K562 (cell line): Measurements from ENCODE around the gene ZDHHC11B. TPM values are rescaled to one million over a fixed set of nuclear protein-coding genes. Genes with fewer than 3 reads are reported as not detected.
"Not testable (repeated sequence)": the region's sequence is repeated elsewhere in the genome, so short reads cannot be mapped to it uniquely, and the experiment has no call there.

ENCODE experiments used
- ATAC-seq: fragments of 200-7000 bp; cut with Tn5 transposase; 3 replicates; pipeline ENCODE4 v1.9.1; 2020; ENCODE audit warnings: moderate library complexity
- BruUV-seq: library from RNA; stranded (reverse); fragments of 400-500 nt; replicated peaks from 2 replicates; lab custom pipeline; 2021; lab: Mats Ljungman, UMichigan
- CTCF ChIA-PET: fragments of 300-600 bp; formaldehyde crosslinking; extraction: SDS; loops from one replicate; lab custom pipeline; 2021; ENCODE audit warnings: low intra/inter-chr PET ratio; lab: Yijun Ruan, JAX
- POLR2A ChIA-PET: fragments of 300-600, 350-650 bp; sonication (Branson Sonifier 250); formaldehyde crosslinking; extraction: SDS; loops from one replicate; lab custom pipeline; 2021; ENCODE audit warnings: antibody characterized with exemption, inconsistent platforms; lab: Yijun Ruan, JAX
- DNase-seq, 4 experiments: peaks; one replicate each; pipeline versions ENCODE4 v3.0.0 to v3.0.0-alpha.2; 2011 to 2018; ENCODE audit warnings: low spot score in 3 of 4, mixed read lengths in 3 of 4; ENCODE audit errors: extremely low read depth in 1 of 4
- FAIRE-seq: peaks from 2 replicates; lab custom pipeline; 2011; peaks lifted over from hg19 to GRCh38; lab: Jason Lieb, UNC
- H2AFZ ChIP-seq: 2 replicates; pipeline ENCODE4 v1.6.0; 2011; ENCODE audit warnings: low read depth, low read length, control low read depth, inconsistent platforms
- H3K27ac ChIP-seq: fragments of 200-600 bp; 3 replicates; pipeline ENCODE4 v1.8.0; 2011; ENCODE audit warnings: low read depth, mild to moderate bottlenecking, control low read depth, inconsistent platforms, low read length, moderate library complexity, mixed read lengths; ENCODE audit errors: extremely low read depth
- H3K27me3 ChIP-seq, 2 experiments: fragments of 300-600 bp in 1 of 2; 2 replicates in 1 of 2; 3 replicates in 1 of 2; pipeline versions ENCODE4 v1.6.0 to v1.8.0; 2011; ENCODE audit warnings: inconsistent platforms in 2 of 2, low read length in 2 of 2, mild to moderate bottlenecking in 1 of 2, mixed read lengths in 1 of 2, moderate library complexity in 1 of 2; ENCODE audit not compliant: control insufficient read depth in 2 of 2, insufficient read depth in 2 of 2
- H3K36me3 ChIP-seq: fragments of 300-600 bp; 3 replicates; pipeline ENCODE4 v1.8.0; 2011; ENCODE audit warnings: mild to moderate bottlenecking, low read length, inconsistent platforms; ENCODE audit not compliant: control insufficient read depth, insufficient read depth
- H3K4me1 ChIP-seq, 2 experiments: fragments of 200-600 bp in 1 of 2; replicated peaks in 1 of 2; 2 replicates in 1 of 2; 3 replicates in 1 of 2; pipeline versions ENCODE4 v1.5.1 to v1.8.0; 2011; ENCODE audit warnings: inconsistent platforms in 2 of 2, low read length in 2 of 2, mild to moderate bottlenecking in 1 of 2, mixed read lengths in 1 of 2, moderate library complexity in 1 of 2; ENCODE audit not compliant: control insufficient read depth in 2 of 2, insufficient read depth in 2 of 2
- H3K4me2 ChIP-seq: 2 replicates; pipeline ENCODE4 v1.6.1; 2011; ENCODE audit warnings: low read length, control low read depth, inconsistent platforms, mixed read lengths; ENCODE audit not compliant: insufficient read depth
- H3K4me3 ChIP-seq: fragments of 200-600 bp; sonication (generic), shearing (Covaris generic); 2 replicates; pipeline ENCODE4 v1.5.1; 2016; ENCODE audit warnings: control low read depth, inconsistent platforms
- H3K79me2 ChIP-seq: fragments of 200-600 bp; 3 replicates; pipeline ENCODE4 v1.8.0; 2011; ENCODE audit warnings: low read length, inconsistent platforms; ENCODE audit not compliant: control insufficient read depth, insufficient read depth
- H3K9ac ChIP-seq, 2 experiments: 2 replicates each; pipeline versions ENCODE4 v1.6.0 to v1.6.1; 2011; ENCODE audit warnings: low read depth in 2 of 2, low read length in 2 of 2, control low read depth in 1 of 2, inconsistent platforms in 1 of 2, mild to moderate bottlenecking in 1 of 2, mixed read lengths in 1 of 2; ENCODE audit not compliant: insufficient read depth in 1 of 2
- H3K9me1 ChIP-seq: one replicate; pipeline ENCODE4 v1.6.0; 2011; ENCODE audit warnings: inconsistent platforms, mild to moderate bottlenecking, low read length, moderate library complexity; ENCODE audit not compliant: control insufficient read depth, insufficient read depth
- H3K9me3 ChIP-seq: replicated peaks from 2 replicates; pipeline ENCODE4 v1.5.1; 2011; ENCODE audit warnings: low read depth, low read length, inconsistent platforms; ENCODE audit not compliant: control insufficient read depth, insufficient read depth
- H4K20me1 ChIP-seq: replicated peaks from 2 replicates; pipeline ENCODE4 v1.6.1; 2011; ENCODE audit warnings: low read length, inconsistent platforms, mixed read lengths; ENCODE audit not compliant: control insufficient read depth, insufficient read depth
- ILK ChIP-seq: fragments of 450-650 bp; IDR thresholded peaks from 2 replicates; pipeline ENCODE4 v1.6.1; 2016; ENCODE audit warnings: missing genetic modification characterization, low read depth, mild to moderate bottlenecking, missing compliant biosample characterization, moderate library complexity, borderline replicate concordance
- MBD2 ChIP-seq: sonication (generic); IDR thresholded peaks from 2 replicates; pipeline ENCODE4 v1.6.1; 2016; ENCODE audit warnings: low read depth, borderline replicate concordance
- ZFX ChIP-seq: sonication (generic); formaldehyde crosslinking; IDR thresholded peaks from 2 replicates; pipeline ENCODE4 v1.8.0; 2022; ENCODE audit warnings: mild to moderate bottlenecking, missing genetic modification reagents, moderate library complexity
- WGBS: fragments of 100-300 bp; shearing (Covaris generic); methylation state at CpG from one replicate; pipeline ENCODE4 v1.1.6; 2016; ENCODE audit warnings: low coverage, mixed read lengths; ENCODE audit not compliant: insufficient coverage; ENCODE audit errors: missing lambda C conversion rate; 5-methylcytosine and 5-hydroxymethylcytosine counted together
- in situ Hi-C: fragments of 300-500 bp; cut with MboI; formaldehyde crosslinking; loops from 4 replicates; pipeline ENCODE4 v1.15.0; 2018; ENCODE audit warnings: inconsistent platforms, mixed read lengths
- intact Hi-C: fragments of 100-400 bp; cut with micrococcal nuclease; formaldehyde crosslinking; loops from 2 replicates; pipeline ENCODE4 v1.14.2; 2022
- polyA plus RNA-seq, 8 experiments: library from polyadenylated mRNA; depleted of rRNA in 4 of 8; stranded (reverse) in 5 of 8; unstranded in 3 of 8; fragments of >200 nt; fragmentation: Nextera tagmentation in 2 of 8; fragmentation: Illumina TruSeq in 1 of 8; extraction: Ambion mirVana in 2 of 8; extraction: Trizol in 1 of 8; gene quantifications; 2 replicates each; pipeline versions ENCODE4 v1.2.1 to v1.2.3, GENCODE V29; 2011 to 2014; ENCODE audit warnings: inconsistent platforms in 1 of 8, missing spikeins in 1 of 8
- total RNA-seq, 7 experiments: library from RNA; depleted of rRNA in 6 of 7; stranded (reverse); fragments of >200 nt in 6 of 7; fragmentation: Illumina TruSeq in 2 of 7; extraction: Trizol in 2 of 7; gene quantifications; 2 replicates each; pipeline versions ENCODE4 v1.2.1 to v1.2.3, GENCODE V29; 2011 to 2021; ENCODE audit warnings: low replicate concordance in 1 of 7
- TF ChIP-seq, protein P1 (sequence below): fragments of 150-350 bp; IDR thresholded peaks from 2 replicates; pipeline ENCODE4 v1.6.1; 2014; ENCODE audit warnings: low read depth, mild to moderate bottlenecking, low read length, borderline replicate concordance

ZDHHC11B gene
- total and polyA plus RNA-seq, 9 of the 15 experiments (the other 6 are each of a cell fraction or from before 2014, with no cell fraction given), result 0.03 to 0.23 (median 0.15) TPM; not detected in 3

DNA sequence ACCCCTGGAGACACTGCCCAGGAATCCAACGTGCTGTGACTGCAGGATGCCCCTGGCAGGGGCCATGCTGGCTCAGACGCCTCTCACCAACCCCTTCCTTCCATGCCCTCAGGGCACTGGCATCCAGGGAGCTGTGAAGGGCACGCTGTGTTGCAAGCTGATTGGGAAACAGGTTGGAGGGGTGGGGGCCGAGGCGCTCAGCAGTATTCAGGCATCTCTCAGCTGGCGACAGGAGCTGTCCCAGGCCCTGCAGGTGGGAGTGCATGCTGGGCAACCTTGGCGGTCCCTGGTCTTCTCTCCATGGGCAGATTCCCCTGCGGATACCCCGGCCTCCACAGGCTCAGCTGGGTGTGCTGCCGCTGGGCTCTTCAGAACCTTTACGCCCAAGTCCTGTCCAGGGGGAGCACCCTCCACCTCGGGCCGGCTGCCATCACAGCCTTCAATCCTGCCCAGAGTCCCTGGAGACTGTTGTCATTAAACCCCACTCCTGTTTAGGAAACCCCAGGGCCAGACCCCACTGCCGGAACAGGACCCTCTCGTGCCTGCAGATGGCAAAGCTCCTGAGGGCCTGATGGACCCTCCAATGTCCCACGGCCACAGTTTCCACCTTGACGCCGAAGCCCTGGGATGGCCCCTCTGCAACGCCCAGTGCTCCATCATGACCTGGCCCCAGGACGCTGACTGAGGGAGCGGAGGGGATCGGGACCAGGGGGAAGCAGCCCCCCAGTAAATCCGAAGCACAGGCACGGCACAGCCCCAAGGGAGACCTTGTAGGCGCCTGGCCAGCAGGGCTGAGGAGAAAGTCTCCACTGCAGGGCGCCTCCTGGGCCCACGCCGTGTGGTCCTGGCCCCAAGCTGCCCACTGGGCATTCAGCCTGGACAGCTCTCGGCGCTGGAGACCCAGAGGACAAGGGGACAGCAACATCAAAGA lies 100.7 kb downstream of the ZDHHC11B start:
- Histone ChIP-seq H2AFZ (no peak overlapping the region), H4K20me1 (0 out of 2 replicates have a peak, but pooled peaks cover 6% of the 10 kb centered on the region), H3K9ac (no peak overlapping the region; a peak in 1 of 4 replicates), H3K4me3 (no peak overlapping the region), H3K9me1 (no peaks in the 10 kb centered on the region), H3K4me1 (no peaks in the 10 kb centered on the region; a peak in 1 of 5 replicates), H3K27ac (no peak overlapping the region), H3K27me3 (peaks cover 7 to 34% of the 10 kb centered on the region in 2 experiments; a peak in 4 of 5 replicates), H3K36me3 (no peaks in the 10 kb centered on the region), H3K79me2 (no peaks in the 10 kb centered on the region), H3K9me3 (no peaks in the 10 kb centered on the region), H3K4me2 (no peak overlapping the region)
- no peak for DNase-seq
- WGBS, result 3% methylated on average over 29 of the region's 30 CpGs
- ChIA-PET CTCF (no interaction called here), POLR2A (no interaction called here)
- no TSS peak for BruUV-seq
- intact Hi-C loops (loop anchor here (5.0 kb wide), 1 partner anchor 88 kb away; no protein-coding TSS in a partner anchor), in situ Hi-C loops (no loop called here)
- FAIRE-seq, result no peak
- no peak for ATAC-seq
- TF ChIP-seq, protein P1, sequence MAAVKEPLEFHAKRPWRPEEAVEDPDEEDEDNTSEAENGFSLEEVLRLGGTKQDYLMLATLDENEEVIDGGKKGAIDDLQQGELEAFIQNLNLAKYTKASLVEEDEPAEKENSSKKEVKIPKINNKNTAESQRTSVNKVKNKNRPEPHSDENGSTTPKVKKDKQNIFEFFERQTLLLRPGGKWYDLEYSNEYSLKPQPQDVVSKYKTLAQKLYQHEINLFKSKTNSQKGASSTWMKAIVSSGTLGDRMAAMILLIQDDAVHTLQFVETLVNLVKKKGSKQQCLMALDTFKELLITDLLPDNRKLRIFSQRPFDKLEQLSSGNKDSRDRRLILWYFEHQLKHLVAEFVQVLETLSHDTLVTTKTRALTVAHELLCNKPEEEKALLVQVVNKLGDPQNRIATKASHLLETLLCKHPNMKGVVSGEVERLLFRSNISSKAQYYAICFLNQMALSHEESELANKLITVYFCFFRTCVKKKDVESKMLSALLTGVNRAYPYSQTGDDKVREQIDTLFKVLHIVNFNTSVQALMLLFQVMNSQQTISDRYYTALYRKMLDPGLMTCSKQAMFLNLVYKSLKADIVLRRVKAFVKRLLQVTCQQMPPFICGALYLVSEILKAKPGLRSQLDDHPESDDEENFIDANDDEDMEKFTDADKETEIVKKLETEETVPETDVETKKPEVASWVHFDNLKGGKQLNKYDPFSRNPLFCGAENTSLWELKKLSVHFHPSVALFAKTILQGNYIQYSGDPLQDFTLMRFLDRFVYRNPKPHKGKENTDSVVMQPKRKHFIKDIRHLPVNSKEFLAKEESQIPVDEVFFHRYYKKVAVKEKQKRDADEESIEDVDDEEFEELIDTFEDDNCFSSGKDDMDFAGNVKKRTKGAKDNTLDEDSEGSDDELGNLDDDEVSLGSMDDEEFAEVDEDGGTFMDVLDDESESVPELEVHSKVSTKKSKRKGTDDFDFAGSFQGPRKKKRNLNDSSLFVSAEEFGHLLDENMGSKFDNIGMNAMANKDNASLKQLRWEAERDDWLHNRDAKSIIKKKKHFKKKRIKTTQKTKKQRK, result no peak
- TF ChIP-seq ILK, result no peak
- no peak for TF ChIP-seq ZFX (CRISPR knock-in tag)
- no peak for TF ChIP-seq MBD2

DNA sequence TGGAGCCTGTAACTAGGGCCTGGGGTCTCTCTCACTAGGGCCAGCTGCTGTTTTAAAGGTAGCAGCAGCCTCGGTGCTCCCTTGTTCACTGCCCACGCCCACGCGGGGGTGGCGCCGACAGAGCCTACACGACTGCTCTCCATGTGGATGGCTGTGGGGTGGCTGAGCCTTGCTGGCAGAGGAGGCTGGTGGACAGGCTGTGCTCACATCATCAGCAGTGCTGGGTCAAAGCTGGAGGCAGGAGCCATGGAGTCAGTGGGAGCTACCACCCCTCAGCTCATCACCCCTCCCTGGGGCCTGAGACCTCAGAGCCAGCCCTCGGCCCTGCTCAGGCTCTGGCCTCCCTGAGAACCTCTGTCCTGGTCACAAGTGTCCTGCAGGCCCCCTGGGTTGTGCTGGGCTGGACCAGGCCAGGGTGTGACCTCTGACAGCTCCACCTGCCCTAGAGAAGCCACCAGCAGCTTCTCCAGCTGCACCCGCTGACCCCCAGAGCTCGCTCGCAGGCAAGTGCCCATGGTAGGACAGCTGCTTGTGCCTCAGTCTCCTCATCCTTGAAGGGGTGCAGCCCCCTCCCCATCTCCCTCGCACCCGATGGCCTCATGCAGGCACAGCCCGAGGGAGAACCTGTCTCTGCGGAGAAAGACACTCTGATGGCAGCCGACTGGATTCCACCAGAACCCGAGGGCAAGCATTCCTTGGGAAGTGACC lies 101.7 kb downstream of the ZDHHC11B start:
- DNase-seq, H2AFZ ChIP-seq, H3K36me3 ChIP-seq, H3K4me1 ChIP-seq, H3K4me3 ChIP-seq, H3K4me2 ChIP-seq, H3K79me2 ChIP-seq, H3K9me1 ChIP-seq, in situ Hi-C loops, BruUV-seq, H3K9ac ChIP-seq, H4K20me1 ChIP-seq, H3K9me3 ChIP-seq, FAIRE-seq, H3K27ac ChIP-seq, CTCF ChIA-PET: not testable (repeated sequence)
- peaks cover 7 to 34% of the 10 kb centered on the region in 2 experiments; a peak in 4 of 5 replicates for H3K27me3 ChIP-seq
- intact Hi-C loops, result loop anchor here (5.0 kb wide), 1 partner anchor 89 kb away; no protein-coding TSS in a partner anchor
- ATAC-seq, result peak; percentile 10; the same call in 2 of the 3 replicates
- WGBS, result 6% methylated on average over 17 of the region's 17 CpGs
- POLR2A ChIA-PET, result interaction anchor here (0.6 kb wide), 1 partner anchor 178 kb away, joined by 3 read pairs; no protein-coding TSS in a partner anchor
